T-helper 1 cell treated with Interleukin-12 subunit alpha and Interleukin-12 subunit beta and Interleukin-4 antibody, amounts not matched to agents 30 ng/mL and 1 ng/mL, for 36 hours (primary cell): ENCODE data around the gene TAF6. TPM values are rescaled to one million over a fixed set of nuclear protein-coding genes. Genes with fewer than 3 reads are reported as not detected.

Source experiments
- intact Hi-C: fragments of 100-400 bp; cut with micrococcal nuclease; formaldehyde crosslinking; loops from one replicate; pipeline ENCODE4 v1.15.1; 2024
- total RNA-seq: library from RNA; stranded (reverse); gene quantifications from 2 replicates; pipeline ENCODE4 v1.2.3, GENCODE V29; 2022

TAF6 gene
- total RNA-seq: 67.1 and 69.0 TPM in 2 replicates

GRCh38 chr7:100119072-100119969 lies at the start of gene TAF6, which contains the start of gene CNPY4:
Gene TAF6 (minus strand): TSS chr7:100119358. CDS start chr7:100114209, 5,149 bp downstream.
Gene CNPY4 (plus strand): TSS chr7:100119634. CDS start chr7:100119745, 111 bp downstream.
- intact Hi-C loops: loop anchor here (1.0 to 2.0 kb wide), 10 partner anchors 8 to 467 kb away; partner anchors contain the start of genes AGFG2, AP4M1, COPS6 and FBXO24

GRCh38 chr7:100167912-100168323 lies 48.8 kb upstream of the TAF6 start:
- intact Hi-C loops: loop anchor here (1.0 to 2.0 kb wide), 2 partner anchors 9 to 41 kb away; partner anchors contain the start of genes GPC2 and STAG3

- intact Hi-C loops: loop anchor here (1.0 kb wide), 1 partner anchor 9 kb away; the partner anchor contains the start of gene TRAPPC14
Measured at GRCh38 chr7:100166970-100167911, 48.1 kb upstream of the TAF6 start.

GRCh38 chr7:100166317-100166940 lies 47.3 kb upstream of the TAF6 start:
- intact Hi-C loops: loop anchor here (1.0 kb wide), 1 partner anchor 8 kb away; the partner anchor contains the start of gene TRAPPC14

DNA sequence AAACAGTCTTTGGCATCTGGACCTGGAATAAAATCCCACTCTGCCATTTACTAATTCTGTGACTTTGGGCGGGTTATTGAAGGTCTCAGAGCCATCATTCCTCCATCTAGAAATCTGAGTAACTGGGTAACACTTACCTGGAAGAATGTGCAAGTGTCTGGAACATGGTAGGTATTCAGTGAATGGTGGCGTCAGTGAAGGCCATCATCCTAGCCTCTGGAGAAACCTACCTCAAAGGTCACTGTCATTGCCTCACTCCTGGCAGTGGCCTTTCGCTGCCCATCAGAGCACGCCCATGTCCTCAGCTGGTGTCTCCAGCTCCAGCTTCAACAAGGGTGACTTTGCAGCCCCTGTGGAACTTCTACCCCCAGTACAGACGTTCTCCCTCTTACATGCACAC lies 44.7 kb upstream of the TAF6 start:
- intact Hi-C loops: no loop called here

GRCh38 chr7:100163006-100163531 lies 43.9 kb upstream of the TAF6 start:
- intact Hi-C loops: no loop called here

DNA sequence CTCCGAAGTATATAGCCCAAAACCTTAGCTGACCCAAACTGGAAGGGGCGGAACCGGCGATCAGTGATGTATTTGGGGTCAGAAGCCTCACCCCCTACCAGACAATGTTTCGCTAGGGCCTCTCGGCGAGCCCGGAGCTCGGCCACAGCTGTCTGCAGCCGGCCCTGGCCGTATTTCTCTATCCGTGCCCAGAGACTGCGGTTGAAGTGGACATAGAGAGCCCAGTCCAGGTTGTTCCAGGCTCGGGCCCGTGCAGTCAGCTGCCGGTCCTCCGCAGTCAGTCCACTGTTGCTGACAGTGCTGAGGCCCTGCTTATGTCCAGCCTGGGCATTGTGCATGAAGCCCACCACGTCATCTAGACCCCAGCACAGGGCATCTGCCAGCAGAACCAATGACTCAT lies 40.9 kb upstream of the TAF6 start:
- intact Hi-C loops: no loop called here

GRCh38 chr7:100159099-100159623 lies 40.0 kb upstream of the TAF6 start:
- intact Hi-C loops: loop anchor here (2.0 kb wide), 2 partner anchors 50 to 62 kb away; no protein-coding TSS in a partner anchor

GRCh38 chr7:100158229-100159098 lies 39.3 kb upstream of the TAF6 start, which contains the start of gene TRAPPC14:
Gene TRAPPC14 (minus strand): TSS chr7:100158723. CDS start chr7:100158499, 224 bp downstream.
- intact Hi-C loops: loop anchor here (1.0 to 2.0 kb wide), 5 partner anchors 8 to 62 kb away; partner anchors contain the start of genes GPC2, LAMTOR4 and STAG3

DNA sequence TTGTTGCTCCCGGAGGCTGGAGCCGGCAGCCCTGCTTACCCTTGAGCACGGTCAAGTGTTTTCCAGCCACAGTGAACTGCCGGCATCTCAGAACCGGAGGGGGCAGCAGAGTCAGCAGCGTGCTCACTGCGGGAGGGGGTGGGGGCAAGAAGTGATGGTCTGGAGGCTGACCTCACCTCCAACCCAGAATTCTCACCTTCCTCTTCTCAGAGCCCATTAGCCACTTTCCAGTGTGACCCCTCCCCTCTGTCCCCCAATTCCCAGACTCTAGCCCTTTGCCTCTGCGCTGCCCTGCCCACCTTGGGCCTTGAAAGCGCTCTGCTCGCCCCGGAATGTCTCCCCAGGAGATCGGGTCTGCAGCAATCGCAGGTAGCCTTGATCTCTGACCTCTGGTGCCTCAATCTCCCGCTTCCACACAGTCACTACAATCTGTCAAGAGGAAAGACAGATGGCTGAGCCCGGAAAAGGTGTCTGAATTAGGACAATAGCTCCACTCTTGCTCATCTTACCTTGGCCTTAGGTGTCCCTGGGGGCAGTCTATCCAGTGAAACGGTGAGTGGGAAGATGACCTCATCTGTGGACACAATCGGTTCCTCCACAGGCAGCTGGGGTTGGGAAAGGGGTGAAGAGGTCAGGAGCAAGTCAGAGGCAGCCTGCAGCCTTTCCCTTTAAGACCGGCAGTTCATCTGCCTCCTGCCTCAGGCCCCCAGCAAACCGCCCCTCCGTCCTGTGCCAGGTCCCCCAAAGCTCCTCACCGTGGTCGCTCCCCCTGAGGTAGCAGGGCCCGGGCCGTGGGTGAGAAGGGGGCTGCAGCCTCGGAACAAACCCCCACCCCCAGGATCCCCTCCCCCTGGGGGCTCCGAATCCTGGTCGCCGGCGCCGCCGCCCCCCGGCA lies 38.4 kb upstream of the TAF6 start:
- intact Hi-C loops: loop anchor here (1.0 to 2.0 kb wide), 5 partner anchors 9 to 63 kb away; partner anchors contain the start of genes GPC2, LAMTOR4 and STAG3

GRCh38 chr7:100157069-100157333 lies 37.8 kb upstream of the TAF6 start:
- intact Hi-C loops: no loop called here

DNA sequence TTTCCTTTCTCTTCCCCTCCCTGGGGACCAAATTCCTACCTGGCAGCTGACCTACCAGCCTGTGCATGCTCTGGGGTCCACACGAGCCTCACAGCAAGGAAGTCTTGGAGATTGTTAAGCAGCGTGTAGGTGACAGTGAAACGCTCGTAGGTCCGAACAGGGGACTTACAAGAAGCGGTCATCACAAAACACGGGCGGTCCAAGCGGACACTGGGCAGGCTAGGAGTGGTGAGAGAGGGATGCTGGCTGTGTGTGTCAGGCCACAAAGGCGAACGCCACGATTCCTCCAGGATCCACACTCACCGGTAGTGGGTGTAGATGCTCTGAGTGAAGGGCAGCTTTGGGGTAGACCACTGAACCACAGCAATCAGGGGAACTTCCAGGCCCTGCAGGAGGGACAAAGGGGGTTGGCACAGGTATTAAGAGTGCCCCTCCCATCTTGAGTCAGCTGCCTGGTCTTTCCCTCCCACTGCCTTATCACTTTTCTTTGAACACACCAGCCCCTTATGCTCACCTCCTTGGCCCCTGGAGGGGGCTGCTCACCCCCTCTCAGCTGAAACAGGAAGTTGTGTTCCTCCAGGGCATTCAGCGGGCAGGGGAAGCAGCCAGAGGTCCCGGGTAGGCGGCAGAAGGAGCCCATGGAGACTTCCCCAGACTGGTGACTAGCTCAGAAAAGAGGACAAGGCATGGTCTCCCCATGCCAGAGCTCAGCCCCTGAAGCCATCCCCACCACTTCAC lies 37.3 kb upstream of the TAF6 start:
- intact Hi-C loops: no loop called here

- intact Hi-C loops: no loop called here
Measured at GRCh38 chr7:100155553-100156317, 36.6 kb upstream of the TAF6 start.

DNA sequence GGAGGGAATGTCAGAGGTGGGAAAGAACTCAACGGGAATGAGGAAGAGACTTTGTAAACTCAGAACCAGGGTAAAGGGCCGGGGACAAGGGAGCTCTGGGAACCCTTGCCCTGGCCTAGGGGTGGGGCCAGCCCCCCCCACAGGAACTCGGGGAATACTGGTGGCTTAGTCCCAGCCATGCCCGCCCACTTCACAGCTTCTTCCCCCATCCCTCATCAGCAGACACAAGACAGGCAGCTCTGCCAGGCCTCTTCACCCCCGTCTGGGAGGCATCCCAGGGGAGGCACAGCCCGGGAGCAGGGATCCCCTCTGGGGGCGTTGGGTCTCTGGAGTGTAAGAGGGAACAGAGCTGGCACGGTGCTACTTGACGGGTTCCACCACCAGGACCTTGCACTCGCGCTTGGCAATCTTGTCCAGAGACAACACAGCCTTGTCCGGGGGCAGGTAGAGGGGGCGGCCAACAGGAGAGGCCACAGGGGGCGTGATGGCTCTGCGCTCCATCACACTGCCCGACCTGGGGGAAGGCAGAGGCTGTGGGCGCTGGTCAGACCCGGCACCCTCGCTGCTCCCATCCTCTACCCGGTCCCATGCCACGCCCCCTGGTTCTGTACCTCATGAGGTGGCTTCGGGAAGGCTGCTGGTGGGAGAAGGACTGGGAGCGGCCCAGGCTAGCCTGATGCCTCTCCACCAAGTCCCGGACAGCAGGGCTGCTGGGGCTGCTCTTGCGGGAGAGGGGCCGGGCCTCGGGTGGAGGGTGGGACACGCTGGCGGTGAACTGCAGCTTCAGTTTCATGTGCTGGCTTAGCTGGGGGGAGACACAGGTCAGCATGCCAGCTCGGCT lies 35.7 kb upstream of the TAF6 start:
- intact Hi-C loops: no loop called here

DNA sequence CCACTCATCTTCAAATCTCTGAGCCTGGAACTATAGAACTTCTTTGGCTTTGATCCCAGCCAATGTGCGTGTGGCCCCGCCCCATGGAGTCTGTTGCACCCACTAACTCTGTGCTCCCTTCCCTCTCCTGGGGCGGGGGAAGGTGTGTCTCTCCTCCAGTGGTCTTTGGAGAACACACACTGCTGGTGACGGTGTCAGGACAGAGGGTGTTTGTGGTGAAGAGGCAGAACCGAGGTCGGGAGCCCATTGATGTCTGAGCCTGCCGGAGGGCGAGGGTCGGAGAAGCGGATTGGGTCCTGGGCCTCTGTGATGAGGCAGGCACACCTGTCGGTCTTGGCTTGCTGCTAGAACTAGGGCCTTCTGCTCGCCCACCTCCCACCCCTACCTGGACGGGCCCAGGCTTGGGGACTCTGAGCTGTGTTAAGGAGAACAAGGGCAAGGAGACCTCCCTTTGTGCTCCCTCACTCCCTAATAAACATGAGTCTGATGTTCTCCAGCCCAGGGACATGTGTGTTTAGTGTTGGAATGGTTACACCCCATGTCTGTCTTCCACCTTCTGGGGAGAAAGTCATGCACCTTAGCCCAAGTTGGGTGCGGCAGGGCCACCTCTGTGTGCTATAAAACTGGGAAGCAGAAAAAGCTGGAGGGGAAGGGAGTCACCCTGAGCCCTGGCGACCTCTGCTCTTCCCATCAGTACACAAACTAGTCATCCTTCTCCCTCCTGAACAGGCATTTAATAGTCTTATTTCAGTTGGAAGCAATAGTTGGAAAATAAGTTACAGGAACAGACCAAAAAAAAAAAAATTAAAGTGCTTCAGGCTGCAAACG lies 34.8 kb upstream of the TAF6 start:
- intact Hi-C loops: no loop called here
